AG10803 (cell line): ENCODE measurements around the gene NOTUM.
A peak's percentile ranks its signal among the peaks of the same experiment; 100 is the strongest.

ENCODE experiments used
- DNase-seq: peaks from one replicate; pipeline ENCODE4 v3.0.0; 2010; ENCODE audit warnings: low read depth
- H3K4me3 ChIP-seq: 2 replicates; pipeline ENCODE4 v1.5.1; 2011; ENCODE audit warnings: mild to moderate bottlenecking, low read length, control low read depth
- CTCF ChIP-seq: conservative IDR thresholded peaks from 2 replicates; pipeline ENCODE4 v1.5.1; 2011; ENCODE audit warnings: mild to moderate bottlenecking, low read length, control low read depth, inconsistent platforms

NOTUM gene

GRCh38 chr17:81935709-81936084 lies 25.3 kb downstream of the NOTUM start:
- no peak for TF ChIP-seq CTCF
- no peak for DNase-seq
- H3K4me3 ChIP-seq = peak overlapping the region; percentile 53

- TF ChIP-seq CTCF = no peak
Measured at GRCh38 chr17:81934850-81935708, 25.9 kb downstream of the NOTUM start.

GRCh38 chr17:81934098-81934757 lies 26.8 kb downstream of the NOTUM start:
- no peak for TF ChIP-seq CTCF
- no peak for DNase-seq
- no peak overlapping the region for H3K4me3 ChIP-seq

More at GRCh38 chr17:81934850-81935708, 25.9 kb downstream of the NOTUM start:
- H3K4me3 ChIP-seq = peak overlapping the region; percentile 53
- no peak for DNase-seq

- no peak for DNase-seq
- no peak overlapping the region for H3K4me3 ChIP-seq
- TF ChIP-seq CTCF = no peak
Measured at GRCh38 chr17:81933178-81933699, 27.7 kb downstream of the NOTUM start.

- no peak for DNase-seq
- no peak for TF ChIP-seq CTCF
- no peak overlapping the region for H3K4me3 ChIP-seq
Measured at GRCh38 chr17:81932333-81932983, 28.5 kb downstream of the NOTUM start.

GRCh38 chr17:81931557-81932332 lies 29.2 kb downstream of the NOTUM start:
- no peak overlapping the region for H3K4me3 ChIP-seq
- no peak for DNase-seq
- no peak for TF ChIP-seq CTCF
